ENCODE data around the gene ARL8B.

ARL8B gene

DNA sequence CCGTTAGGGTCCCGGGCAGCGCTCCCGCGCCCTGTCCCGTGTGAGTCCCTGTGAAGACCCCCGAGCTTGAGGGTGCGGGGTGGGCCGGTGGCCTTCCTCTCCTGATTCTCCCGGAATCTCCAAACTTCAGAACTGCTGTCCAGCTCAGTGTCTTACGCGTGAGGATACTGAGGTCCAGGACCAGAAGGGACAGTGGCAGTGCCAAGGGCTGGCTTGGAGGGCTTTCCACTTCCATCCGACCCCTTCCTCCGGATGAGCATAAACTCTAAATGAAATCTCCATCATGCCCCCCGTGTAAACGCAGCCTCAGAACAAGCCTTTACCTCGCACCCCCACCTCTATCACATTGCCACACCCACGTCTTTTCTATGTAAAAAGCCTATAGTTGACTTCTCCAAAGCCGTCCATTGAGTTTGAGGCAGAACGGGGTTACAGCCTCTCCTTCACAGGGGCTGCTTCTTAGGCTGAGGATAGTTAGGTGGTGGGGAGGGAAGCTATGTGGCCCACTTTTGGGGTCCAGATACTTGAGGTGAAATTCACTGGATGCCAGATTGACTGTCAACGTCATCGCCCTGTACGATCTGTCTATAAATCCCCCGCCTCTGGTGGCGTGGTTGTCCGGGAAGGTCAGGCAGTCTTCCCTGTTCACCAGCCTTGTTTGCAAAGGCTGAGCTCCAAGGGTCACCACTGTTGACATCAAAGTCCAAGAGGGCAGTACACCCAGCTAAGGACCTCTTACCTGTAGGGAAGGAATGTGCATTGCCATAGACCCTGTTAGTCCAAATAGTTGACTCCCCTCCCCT, 66.5 kb downstream of the ARL8B start:
- DNase-seq: peak; percentile 70

DNA sequence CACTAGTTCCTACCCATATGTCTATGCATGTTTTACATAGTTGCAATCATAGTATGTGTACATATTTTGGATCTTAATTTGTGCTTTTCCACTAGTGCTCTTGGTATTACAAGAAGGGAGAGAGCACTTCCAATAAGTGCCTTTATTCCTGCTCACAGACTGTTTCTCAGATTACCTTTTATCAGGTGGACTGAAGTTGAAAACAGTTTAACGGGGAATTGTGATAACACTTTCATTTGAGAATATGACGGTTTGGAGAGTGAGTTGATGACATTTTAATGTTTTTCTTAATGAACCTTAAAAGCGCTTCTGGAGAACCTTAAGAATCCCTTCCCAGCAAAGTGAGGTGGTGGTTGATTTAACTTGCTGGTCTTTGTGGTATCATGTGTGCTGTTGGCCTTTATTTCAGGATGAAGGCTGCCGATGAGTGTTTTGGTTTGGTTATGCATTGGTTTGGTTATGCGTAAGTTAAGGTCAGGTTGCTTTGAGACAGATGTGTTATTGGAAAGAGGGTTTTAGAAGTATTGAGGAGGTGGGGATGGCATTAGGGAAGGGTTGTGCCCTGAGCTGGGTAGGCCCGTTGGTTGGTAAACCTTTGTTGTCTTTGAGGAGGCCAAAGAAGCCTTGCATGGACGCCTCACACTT, 68.2 kb downstream of the ARL8B start:
- DNase-seq: no peak

DNA sequence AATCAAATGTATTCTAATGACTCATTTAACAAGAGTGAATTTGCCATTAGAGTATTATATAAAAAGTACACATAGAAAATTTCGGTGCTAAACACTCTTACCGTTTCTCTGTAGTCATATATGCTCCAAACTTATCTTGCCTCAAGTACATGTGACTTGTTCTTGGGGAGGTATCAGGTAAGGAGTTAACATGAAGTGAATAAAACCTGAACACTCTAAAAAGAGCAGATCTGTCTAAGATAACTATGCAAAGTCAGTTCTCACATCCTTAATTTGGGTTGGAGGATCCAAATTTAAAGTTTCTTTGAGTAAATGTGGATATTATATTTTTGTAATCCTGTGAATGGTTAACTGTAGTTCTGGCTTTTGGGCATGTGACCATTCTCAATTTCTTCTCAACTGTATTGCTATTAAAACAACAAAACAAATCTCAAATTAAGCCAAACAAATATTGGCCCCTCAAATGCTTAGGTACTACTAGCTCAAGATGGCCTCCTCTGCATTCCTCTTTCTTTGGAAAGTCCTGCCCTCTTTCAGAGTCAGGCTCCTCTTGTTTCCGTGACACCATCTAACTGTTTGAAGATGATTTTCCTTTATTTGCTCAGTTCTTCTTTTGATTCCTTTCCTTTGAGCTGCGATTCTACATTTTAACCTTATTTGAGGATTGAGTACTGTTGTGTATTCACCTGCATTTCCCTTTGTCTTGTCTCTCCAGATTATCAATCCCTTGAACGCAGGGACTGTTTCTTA, 69.6 kb downstream of the ARL8B start:
- no peak for DNase-seq

DNA sequence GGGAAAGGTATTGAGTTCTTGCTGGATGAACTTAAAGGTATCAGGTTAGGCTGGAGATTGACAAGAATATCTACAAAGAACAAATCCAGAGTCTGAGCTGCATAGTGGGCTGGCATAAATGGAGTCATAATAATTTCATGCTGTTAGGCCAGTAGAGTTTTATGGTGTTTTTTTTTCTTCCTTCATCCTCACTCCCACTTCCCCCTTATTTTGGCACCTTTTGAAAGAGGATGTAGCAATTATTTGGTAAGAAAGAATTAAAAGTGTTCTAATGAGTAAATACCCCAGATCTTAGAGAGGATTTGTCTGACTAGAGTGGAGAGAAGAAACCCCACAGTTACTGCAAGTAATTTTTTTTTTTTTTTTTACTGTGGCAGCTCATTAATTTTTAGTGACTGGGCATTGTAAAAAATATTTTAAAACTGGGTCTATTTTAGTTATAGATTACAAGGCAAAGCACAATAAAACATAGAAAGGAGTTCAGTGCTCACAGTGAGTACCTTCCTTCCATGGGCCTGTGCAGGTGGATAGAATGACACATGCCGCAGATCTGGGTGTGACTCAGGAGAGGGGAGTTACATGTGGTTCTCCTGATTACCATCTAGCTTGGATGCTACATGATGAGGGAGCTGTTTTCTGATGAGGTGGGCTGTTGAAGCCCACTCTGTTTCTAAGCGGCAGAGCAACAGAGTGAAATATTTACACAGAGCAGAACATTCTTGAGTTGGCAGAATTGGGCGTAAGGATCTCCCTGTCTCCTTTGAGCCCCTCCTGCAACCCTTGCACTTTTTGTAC, 70.7 kb downstream of the ARL8B start:
- no peak for DNase-seq

DNA sequence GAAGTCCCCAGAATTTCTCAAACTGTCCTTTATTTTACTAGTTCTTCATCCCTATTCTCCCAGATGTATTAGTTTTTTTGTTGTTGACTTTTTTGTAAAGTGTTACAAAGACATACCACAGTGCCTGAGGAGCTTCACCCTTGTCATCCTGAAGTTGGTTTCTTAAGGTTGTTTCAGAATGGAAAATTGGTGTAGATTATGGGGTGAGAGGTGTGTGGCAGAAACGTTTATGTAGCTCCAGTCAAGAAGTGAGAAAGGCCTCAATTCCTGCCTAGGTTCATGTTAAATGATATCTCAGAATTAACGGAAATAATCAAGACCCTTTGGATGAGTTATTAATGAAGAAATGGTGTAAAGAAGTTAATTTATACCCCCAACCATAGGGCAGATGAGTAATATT, 72.2 kb downstream of the ARL8B start:
- no peak for DNase-seq

DNA sequence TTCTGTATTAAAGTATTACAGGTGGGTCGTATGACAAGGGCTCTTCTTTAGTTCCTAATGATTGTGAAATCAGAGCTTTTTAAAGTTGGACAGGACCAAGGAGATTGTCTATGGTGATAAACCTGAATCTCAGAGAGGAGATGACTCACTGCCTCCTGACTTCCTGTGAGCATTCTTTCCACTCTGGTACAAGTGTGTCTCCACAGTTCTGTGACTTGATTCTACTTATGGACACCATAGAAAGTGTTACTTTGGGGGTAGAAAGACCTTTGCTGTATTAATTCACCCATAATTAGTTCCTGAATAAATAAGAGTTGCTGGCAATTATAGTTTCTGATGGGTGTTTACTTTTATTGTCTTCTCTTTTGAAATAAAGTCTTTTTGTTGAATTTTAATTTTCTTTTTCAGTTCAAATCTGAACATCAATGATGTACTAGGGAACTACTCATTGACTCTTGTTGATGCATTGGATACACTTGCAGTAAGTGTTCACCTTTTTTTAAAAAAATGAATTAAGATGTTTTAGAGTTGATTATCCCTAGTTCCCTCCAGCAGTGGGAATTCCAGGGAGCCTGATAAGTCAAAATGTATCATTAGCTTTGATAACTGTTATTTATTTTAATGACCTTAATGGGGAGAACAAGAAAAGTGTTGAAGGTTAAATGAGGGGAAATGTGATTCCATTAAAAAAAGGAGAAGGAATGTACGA, 72.9 kb downstream of the ARL8B start:
- peak; percentile 71 for DNase-seq

DNA sequence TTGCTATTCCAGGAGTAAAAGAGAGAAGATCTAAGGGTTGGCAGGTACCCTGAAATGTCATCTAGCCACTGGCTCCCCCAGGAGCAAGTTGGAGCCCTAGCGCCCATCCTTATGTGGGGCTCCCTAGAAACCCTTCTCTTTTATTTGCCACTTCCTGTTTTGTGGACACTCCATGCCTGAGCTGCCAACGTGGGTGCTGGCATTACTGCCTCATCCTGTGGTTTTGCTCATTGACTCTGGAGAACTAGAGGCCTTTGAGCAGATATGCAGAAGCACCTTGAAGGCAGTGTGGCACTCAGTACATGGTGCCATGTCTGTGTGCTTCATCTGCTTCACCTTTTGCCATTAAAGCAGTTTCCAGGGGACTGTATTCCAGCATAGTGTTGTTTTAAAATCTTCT, 73.5 kb downstream of the ARL8B start:
- peak; percentile 47 for DNase-seq

DNA sequence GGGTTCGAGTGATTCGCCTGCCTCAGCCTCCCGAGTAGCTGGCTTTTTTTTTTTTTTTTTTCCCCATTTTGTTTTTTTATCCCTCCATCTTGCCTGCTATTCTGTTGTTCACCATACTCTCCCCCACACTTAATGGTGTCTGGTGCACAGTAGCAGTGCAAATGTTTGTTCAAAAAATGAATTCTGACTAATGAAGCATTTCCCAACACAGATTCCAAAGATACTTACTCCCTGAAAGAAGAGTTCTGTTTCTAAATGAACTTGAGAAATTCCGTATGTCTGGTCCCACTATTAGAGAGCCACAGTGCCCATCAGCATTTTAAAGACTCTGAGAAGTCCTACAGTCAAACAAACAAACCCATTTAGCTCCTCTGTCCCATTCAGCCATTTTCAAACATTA, 74.9 kb downstream of the ARL8B start:
- DNase-seq: no peak

DNA sequence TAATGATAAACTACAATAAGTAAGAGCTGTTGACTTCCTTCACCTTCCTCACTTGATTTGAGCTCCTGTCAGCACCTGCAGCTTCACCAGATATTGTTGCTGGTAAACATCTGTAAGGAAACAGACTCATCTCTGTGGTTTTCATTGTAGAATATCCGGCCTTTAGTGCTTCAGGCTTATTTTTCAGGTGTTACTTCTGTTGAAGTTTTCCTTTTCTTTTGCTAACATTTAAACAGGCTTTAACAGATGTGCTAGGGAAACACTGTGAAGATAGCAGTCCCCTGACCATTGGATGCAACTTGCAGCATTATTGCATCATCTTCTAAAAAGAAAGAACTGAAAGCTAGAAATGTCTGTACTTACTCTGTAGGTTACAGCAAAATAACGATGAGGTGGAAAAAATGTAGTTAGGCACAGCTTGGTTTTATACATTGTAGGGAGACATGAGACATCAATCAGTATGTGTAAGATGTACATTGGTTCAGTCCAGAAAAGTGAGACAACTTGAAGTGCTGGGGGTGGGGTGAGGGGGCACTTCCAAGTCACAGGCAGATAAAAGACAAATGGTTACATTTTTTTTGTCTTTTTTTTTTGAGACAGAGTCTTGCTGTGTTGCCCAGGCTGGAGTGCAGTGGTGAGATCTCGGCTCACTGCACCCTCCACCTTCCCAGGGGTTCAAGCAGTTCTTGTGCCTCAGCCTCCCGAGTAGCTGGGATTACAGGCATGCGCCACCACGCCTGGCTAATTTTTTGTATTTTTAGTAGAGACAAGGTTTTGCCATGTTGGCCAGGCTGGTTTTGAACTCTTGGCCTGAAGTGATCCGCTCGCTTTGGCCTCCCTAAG, 75.6 kb downstream of the ARL8B start:
- peak; percentile 72 for DNase-seq

DNA sequence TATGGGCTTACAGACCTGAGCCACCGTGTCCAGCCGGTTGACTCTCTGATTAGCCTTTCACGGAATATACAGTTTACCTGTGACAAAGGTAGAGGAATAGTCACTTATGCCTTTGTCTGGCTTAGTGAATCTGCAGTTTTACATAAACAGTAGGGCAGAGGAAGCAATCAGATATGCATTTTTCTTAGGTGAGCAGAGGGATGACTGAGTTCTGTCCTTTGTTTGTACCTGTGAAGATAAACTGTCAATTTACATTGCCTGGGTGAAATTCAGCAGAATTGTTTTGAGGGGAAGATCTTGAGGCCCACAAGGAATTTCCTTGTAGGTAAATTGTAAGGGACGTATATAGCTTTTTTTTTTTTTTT, 76.2 kb downstream of the ARL8B start:
- DNase-seq: no peak

DNA sequence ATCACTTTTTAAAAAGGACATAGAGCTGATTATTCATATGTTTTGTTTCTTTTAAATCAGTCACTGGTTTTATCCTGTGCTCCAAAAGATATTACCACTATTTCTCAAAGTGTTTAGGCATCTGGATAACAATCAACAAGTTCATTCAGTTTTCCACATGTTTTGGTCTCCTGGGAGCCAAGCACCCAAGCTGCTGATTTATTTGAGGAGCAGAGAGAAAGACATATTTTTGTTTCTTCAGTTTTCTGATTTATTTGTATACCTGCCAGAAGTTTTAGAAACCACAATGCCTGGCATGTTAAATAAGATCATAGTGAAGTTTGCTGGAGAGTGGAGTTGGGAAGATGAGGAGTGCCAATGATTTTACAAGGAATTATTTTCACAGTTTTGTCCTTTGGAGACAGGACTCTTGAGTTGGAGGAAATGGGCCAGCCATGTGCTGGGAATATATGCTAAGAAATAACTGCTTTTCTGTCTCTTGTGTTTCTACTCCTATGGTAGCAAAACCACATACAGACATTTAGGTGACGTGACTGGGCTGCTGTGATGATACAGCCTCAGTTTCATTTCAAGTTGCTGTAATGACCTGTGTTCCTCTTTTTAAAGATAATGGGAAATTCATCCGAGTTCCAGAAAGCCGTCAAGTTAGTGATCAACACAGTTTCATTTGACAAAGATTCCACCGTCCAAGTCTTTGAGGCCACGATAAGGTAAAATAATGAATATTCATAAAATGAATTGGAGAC, 77.1 kb downstream of the ARL8B start:
- DNase-seq: peak; percentile 32

DNA sequence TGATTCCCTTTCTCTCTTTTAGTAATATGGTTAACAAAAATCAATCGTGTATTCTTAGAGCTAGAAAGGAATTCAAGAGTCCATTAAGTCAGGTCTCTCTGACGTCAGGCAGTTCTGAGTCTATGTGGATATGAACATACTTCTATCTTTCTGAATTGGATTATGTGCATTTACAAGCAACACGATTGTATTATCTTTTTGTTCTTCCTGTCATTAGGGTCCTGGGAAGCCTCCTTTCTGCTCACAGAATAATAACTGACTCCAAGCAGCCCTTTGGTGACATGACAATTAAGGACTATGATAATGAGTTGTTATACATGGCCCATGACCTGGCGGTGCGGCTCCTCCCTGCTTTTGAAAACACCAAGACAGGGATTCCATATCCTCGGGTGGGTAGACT, 79.4 kb downstream of the ARL8B start:
- DNase-seq: no peak

DNA sequence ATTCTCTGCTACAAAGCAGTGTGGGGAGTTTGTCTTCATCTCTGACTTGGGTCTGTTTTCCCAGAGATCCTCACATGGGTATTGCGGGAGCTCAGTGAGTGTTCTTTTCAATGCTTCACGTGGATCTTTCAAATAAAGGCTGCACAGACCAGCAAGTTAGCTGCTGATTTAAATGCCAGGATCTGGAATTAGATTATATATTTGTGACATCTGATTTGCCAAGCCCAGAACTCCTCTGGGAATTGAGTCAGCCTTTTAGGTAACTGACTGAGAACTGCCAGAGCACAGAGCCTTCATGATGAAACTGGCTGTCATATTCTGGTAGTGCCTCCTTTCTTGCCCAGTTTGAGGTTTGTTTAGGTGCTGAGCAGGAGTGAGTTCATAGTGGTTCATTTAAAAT, 80.1 kb downstream of the ARL8B start:
- no peak for DNase-seq

DNA sequence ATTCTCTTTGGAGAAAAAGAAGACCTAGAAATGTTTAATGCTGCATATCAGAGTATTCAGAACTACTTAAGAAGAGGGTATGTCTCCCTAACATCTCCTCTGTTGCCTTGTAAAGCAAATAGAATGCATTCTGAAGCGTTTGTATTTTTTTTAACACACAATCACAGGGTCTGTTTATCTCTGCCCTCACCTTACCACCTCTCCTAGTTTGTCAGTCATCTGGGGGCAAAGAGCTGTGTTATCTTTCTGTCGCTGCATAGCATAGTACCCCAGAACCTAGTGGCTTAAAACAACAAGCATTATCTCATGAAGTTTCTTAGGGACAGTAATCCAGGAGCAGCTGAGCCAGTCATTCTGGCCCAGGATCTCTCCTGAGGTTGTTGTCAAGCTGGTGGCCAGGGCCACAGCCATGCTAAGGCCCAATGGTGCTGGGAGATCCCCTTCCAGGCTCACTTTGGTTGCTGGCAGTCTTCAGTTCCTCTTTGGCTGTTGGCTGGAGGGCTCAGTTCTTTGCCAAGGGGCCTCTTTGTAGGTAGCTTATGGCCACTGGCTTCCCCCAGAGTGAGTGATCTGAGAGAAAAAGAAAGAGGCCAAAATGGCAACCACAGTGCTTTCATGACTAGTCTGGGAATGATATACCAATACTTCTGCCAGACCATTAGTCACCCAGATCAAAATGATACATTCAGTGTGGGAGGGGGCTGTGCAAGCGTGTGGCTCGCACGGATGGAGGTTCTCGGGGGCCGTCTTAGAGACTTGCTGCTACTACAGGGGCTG, 83.3 kb downstream of the ARL8B start:
- DNase-seq: no peak

DNA sequence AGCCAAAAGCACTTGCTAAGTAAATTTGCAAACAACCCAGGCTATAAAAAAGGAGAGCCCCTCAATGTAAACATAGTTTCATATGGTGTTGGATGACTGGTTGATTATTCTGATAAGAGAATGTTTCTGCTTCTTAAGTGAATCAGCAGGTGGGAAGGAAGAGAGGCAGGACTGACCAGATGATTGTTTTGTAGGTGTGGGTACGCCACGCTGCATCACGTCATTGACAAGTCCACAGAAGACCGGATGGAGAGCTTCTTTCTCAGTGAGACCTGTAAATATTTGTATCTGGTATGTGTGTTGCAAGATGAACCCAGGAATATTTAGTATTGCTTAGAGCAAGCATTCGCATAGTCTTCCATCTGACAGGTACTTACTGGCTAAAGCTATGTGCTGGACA, 88.8 kb downstream of the ARL8B start:
- no peak for DNase-seq

DNA sequence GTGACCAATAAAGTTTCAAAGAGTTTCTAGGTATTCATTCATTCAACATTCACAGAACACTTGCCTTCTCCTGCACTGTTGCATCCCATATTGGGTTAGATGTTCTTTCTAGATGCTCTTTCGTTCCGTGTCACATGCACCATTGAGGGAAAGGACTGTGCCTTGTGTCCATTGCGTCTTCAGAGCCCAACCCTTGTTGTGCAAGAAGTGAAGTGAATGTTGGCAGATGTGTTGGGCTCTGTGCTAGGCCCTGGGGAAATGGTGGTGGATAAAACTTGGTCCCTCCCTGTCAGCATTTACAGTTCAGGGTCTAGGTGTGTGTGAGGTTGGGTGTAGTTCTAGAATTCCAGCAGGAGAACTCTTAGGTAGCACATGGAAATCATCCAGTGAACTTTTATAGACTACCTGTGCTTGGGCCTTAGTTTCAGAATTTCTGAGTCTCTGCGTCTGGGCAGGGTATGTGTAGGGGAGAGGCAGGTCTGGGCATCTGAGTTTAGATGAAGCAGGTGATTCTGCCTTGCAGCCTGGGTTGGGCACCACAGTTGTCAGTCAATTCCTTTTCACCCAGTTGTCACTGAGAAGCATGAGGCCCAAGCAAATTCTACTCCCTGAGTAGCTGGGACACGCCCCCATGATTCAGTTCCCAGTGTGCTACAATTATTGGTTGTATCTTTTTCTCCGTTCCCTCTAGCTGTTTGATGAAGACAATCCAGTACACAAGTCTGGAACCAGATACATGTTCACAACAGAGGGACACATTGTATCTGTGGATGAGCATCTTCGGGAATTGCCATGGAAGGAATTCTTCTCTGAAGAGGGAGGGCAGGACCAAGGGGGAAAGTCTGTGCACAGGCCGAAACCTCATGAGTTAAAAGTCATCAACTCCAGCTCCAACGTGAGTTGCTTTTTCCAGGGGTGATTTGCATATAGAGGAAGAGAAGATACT, 90.8 kb downstream of the ARL8B start:
- no peak for DNase-seq

DNA sequence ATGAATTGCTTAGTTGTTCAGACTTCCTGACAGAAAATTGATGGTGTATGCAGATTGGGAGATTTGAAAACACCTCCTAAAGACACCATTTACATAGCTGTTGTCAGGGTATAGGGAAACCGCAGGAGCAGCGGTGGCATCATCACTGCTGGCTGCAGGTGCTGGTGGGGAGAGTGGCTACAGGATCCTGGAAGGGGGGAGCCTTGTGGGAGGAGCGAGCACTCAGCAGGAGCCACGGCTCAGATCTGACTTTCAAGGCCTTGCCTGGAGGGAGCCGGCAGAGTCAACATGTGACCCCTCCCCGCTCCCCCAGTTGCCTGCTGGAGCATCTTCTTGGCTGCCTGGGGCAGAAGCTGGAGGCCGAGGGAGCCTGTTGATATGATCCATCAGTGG, 91.5 kb downstream of the ARL8B start:
- no peak for DNase-seq

DNA sequence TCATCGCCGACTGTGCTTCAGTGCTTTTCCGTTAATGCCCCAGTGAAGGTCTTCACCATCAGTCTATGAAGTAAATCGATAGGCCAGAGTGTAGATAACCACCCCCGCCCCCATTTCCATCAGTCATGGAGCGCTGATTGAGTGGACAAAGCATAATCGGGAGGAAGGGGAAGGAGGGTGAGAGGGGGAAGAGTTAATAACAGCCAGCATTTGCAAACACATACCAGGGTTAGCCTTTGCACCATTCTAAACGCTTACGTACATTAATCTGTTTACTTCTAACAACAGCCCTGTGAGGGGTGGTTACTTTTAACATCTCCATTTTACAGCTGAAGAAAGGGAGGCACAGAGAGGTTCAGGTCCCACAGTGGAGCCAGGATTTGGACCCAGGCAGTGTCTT, 92.3 kb downstream of the ARL8B start:
- no peak for DNase-seq
